Erythroblast (primary cell): ENCODE measurements around the gene MORN2.

ENCODE experiments used
- DNase-seq, 2 experiments: peaks; one replicate each; lab custom pipeline; 2025; lab: John Stamatoyannopoulos, UW
- GATA1 ChIP-seq: IDR thresholded peaks from 2 replicates; pipeline ENCODE4 v1.6.1; 2011; ENCODE audit warnings: low read depth, mild to moderate bottlenecking, control low read depth, low read length, moderate library complexity
- POLR2A ChIP-seq: IDR thresholded peaks from 2 replicates; pipeline ENCODE4 v1.6.1; 2011; ENCODE audit warnings: mild to moderate bottlenecking, low read length

Gene MORN2

GRCh38 chr2:38871432-38871831, 4.3 kb upstream of the MORN2 start:
- no peak for TF ChIP-seq GATA1
- no peak for TF ChIP-seq POLR2A
- no peak for DNase-seq

- no peak for DNase-seq
- TF ChIP-seq POLR2A: no peak
- no peak for TF ChIP-seq GATA1
Measured at GRCh38 chr2:38873763-38874162, 2.0 kb upstream of the MORN2 start.

DNA sequence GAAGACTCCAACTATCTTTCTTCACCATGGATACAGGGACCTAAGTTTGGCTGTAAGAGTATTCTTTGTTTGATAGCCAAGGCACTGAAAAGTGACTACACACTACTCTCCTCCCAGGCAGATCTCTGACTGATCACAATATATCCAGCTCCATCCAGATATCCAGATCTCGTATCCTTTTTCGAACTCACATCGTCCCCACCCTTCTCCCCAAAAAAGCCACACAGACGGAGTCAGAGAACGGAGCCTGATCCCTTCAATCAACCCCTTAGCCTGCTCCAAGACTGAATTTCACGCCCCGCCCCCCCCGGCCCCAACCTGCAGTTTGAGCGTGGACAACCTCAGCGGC, 575 bp upstream of the MORN2 start:
- DNase-seq: no peak

GRCh38 chr2:38876407-38876806, 631 bp downstream of the MORN2 start:
- DNase-seq: no peak
- TF ChIP-seq POLR2A: no peak
- no peak for TF ChIP-seq GATA1

More for the DNA sequence above, 575 bp upstream of the MORN2 start:
- TF ChIP-seq POLR2A: no peak
- TF ChIP-seq GATA1: no peak

DNA sequence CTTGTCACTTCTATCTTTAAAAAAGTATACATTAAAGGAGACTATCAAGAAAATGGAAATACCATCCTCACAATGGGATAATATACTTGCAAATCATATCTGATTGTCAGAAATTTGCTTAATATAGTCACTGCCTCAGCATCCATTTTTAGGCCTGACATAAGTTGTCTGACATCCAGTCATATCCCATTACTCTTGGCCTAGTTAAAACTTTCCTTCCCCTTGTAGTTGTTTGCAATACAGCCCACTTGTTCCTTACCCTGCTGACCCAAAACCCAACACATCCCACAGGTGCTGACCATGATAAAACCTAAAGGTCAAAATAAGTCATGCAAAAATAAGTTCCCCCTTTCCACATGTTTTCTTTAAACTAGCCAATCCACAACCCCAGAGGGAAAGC, 10.3 kb downstream of the MORN2 start:
- no peak for DNase-seq
- no peak for TF ChIP-seq POLR2A
- TF ChIP-seq GATA1: no peak

- TF ChIP-seq POLR2A: no peak
- TF ChIP-seq GATA1: no peak
- DNase-seq: no peak
Measured at GRCh38 chr2:38887347-38887746, 11.6 kb downstream of the MORN2 start.

DNA sequence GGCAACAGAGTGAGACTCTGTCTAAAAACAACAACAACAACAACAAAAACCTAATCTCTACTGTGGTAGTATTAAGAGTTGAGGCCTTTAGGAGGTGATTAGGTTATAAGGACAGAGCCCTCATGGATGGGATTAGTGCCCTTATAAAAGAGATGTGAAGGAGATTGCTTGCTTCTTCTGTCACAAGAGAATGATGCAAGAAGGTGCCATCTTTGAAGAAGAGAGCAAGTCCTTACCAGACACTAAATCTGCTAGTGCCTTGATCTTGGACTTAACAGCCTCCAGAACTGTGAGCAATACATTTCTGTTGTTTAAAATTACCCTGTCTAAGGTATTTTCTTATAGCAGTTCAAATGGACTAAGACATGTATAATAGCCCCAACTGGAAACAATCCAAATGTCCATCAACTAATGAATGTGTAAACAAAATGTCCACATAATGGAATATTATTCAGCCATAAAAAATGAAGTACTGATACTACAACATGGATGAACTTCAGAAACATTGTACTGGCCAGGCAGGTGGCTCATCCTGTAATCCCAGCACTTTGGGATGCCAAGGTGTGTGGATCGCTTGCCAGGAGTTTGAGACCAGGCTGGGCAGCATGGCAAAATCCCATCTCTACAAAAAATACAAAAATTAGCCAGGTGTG, 12.3 kb downstream of the MORN2 start:
- TF ChIP-seq POLR2A (no peak), GATA1 (no peak)
- DNase-seq: peak in 1 of 2 experiments; percentile 6

GRCh38 chr2:38889045-38889444, 13.3 kb downstream of the MORN2 start:
- TF ChIP-seq GATA1 (no peak), POLR2A (no peak)
- no peak for DNase-seq

- TF ChIP-seq POLR2A: no peak
- DNase-seq: no peak
Measured at GRCh38 chr2:38889575-38889974, 13.8 kb downstream of the MORN2 start, which contains the start of gene ARHGEF33. Gene ARHGEF33 (plus strand): TSS chr2:38889875. CDS start chr2:38919448, 29,573 bp downstream.

GRCh38 chr2:38892819-38893218, 17.0 kb downstream of the MORN2 start:
- DNase-seq: no peak
- TF ChIP-seq POLR2A: no peak
- TF ChIP-seq GATA1: no peak

DNA sequence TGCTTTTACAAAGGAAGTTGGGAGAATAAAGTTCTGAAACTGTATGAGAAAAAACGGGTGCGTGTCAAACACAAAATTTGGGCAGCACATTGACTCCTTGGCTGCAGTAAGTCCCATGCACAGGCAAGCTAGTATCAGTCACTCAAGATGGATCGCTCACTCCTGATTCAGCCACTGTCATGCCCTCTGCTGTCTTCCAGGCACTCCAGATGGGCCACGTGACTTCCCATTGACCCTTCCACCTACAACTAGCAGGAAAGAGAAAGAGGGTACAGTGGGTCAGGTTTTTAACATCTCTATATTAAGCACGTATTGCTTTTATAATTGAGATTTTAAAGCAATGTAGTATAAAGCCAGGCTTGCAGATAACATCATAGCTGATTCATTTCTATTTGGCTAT, 22.5 kb downstream of the MORN2 start:
- no peak for DNase-seq
- TF ChIP-seq POLR2A (no peak), GATA1 (no peak)

- no peak for TF ChIP-seq GATA1
- TF ChIP-seq POLR2A: no peak
- DNase-seq: no peak
Measured at GRCh38 chr2:38900726-38901125, 24.9 kb downstream of the MORN2 start.

DNA sequence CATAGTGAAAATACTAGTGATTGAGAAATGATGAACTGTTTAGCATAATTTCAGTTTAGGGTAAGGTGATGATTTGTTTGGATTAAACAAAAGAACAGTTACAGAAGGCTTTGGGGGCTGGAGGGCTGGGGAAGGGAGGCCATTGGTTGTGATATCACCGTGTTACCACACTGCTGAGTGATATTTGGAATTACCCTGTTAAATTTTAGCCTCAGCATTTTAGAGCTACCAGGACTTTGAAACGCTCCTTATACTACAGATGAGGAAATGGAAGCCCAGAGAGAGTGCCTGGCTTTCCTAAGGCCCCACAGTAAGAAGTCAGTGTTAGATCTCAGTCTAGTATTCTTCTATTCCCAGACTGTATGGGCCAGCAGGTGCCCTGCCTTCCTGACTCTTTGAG, 29.5 kb downstream of the MORN2 start:
- TF ChIP-seq GATA1: no peak
- no peak for TF ChIP-seq POLR2A
- no peak for DNase-seq

GRCh38 chr2:38907242-38907641, 31.5 kb downstream of the MORN2 start:
- TF ChIP-seq POLR2A (no peak), GATA1 (no peak)
- DNase-seq: no peak
